IMR-90 (cell line): ENCODE results near the gene PARP11. TPM values are rescaled to one million over a fixed set of nuclear protein-coding genes. Genes with fewer than 3 reads are reported as not detected.

Source experiments
- ATAC-seq: fragments of 200-7000 bp; cut with Tn5 transposase; 2 replicates; pipeline ENCODE4 v1.9.1; 2020; ENCODE audit warnings: low read depth, mild to moderate bottlenecking, moderate library complexity
- BruUV-seq: library from RNA; stranded (reverse); fragments of 400-500 nt; replicated peaks from 2 replicates; lab custom pipeline; 2021; lab: Mats Ljungman, UMichigan
- CTCF ChIA-PET: fragments of 300-600 bp; formaldehyde crosslinking; extraction: SDS; loops from one replicate; lab custom pipeline; 2021; ENCODE audit warnings: antibody characterized with exemption; lab: Yijun Ruan, JAX
- POLR2A ChIA-PET: fragments of 300-600 bp; sonication (Branson Sonifier 250); formaldehyde crosslinking; loops from one replicate; lab custom pipeline; 2022; ENCODE audit warnings: antibody characterized with exemption; ENCODE audit not compliant: unreplicated experiment; lab: Charles Lee
- DNase-seq: peaks from one replicate; pipeline ENCODE4 v3.0.0; 2013
- H2AFZ ChIP-seq: replicated peaks from 2 replicates; pipeline ENCODE3; 2013; ENCODE audit warnings: low read length, mild to moderate bottlenecking; ENCODE audit not compliant: poor library complexity
- H2AK5ac ChIP-seq: 2 replicates; pipeline ENCODE4 v1.6.1; 2013; ENCODE audit warnings: low read depth, low read length, inconsistent platforms
- H2AK9ac ChIP-seq: replicated peaks from 2 replicates; pipeline ENCODE3; 2013; ENCODE audit warnings: mild to moderate bottlenecking, low read depth, low read length, moderate library complexity; ENCODE audit not compliant: poor library complexity
- H2BK120ac ChIP-seq: 2 replicates; pipeline ENCODE4 v1.6.1; 2013; ENCODE audit warnings: low read depth, low read length, inconsistent platforms
- H2BK15ac ChIP-seq: 3 replicates; pipeline ENCODE4 v1.6.1; 2013; ENCODE audit warnings: low read depth, low read length, inconsistent platforms
- H2BK20ac ChIP-seq: 2 replicates; pipeline ENCODE4 v1.6.1; 2013; ENCODE audit warnings: low read depth, mild to moderate bottlenecking, inconsistent platforms, low read length, moderate library complexity
- H2BK5ac ChIP-seq: 2 replicates; pipeline ENCODE4 v1.6.1; 2013; ENCODE audit warnings: mild to moderate bottlenecking, low read depth, low read length, inconsistent platforms; ENCODE audit not compliant: poor library complexity, severe bottlenecking
- H3K14ac ChIP-seq: replicated peaks from 2 replicates; pipeline ENCODE4 v1.6.1; 2013; ENCODE audit warnings: low read depth, low read length, inconsistent platforms
- H3K18ac ChIP-seq: 2 replicates; pipeline ENCODE4 v1.6.1; 2013; ENCODE audit warnings: low read depth, low read length, control low read depth
- H3K23ac ChIP-seq: 2 replicates; pipeline ENCODE4 v1.6.1; 2013; ENCODE audit warnings: low read depth, low read length, inconsistent platforms
- H3K27ac ChIP-seq: 2 replicates; pipeline ENCODE4 v1.5.1; 2013; ENCODE audit warnings: mild to moderate bottlenecking, control low read depth, low read length; ENCODE audit not compliant: insufficient read depth
- H3K27me3 ChIP-seq: 2 replicates; pipeline ENCODE4 v1.6.1; 2013; ENCODE audit warnings: low read length; ENCODE audit not compliant: control insufficient read depth, insufficient read depth
- H3K36me3 ChIP-seq: 2 replicates; pipeline ENCODE4 v1.6.1; 2013; ENCODE audit warnings: low read length, mixed read lengths; ENCODE audit not compliant: control insufficient read depth, insufficient read depth
- H3K4ac ChIP-seq: 2 replicates; pipeline ENCODE4 v1.6.1; 2013; ENCODE audit warnings: low read depth, low read length, inconsistent platforms
- H3K4me1 ChIP-seq: 2 replicates; pipeline ENCODE4 v1.6.1; 2013; ENCODE audit warnings: low read length, mixed read lengths; ENCODE audit not compliant: control insufficient read depth, insufficient read depth
- H3K4me2 ChIP-seq: 2 replicates; pipeline ENCODE4 v1.6.1; 2013; ENCODE audit warnings: low read depth, mild to moderate bottlenecking, control low read depth, low read length, moderate library complexity
- H3K4me3 ChIP-seq: 2 replicates; pipeline ENCODE4 v1.5.1; 2013; ENCODE audit warnings: low read depth, mild to moderate bottlenecking, control low read depth, low read length, moderate library complexity; ENCODE audit not compliant: insufficient read depth
- H3K56ac ChIP-seq: 2 replicates; pipeline ENCODE4 v1.6.1; 2013; ENCODE audit warnings: low read length, inconsistent platforms; ENCODE audit not compliant: insufficient read depth; ENCODE audit errors: extremely low read depth
- H3K79me1 ChIP-seq, 2 experiments: 2 replicates each; pipeline ENCODE4 v1.6.1; 2013; ENCODE audit warnings: low read length in 2 of 2, inconsistent platforms in 1 of 2, low read depth in 1 of 2
- H3K9ac ChIP-seq: 2 replicates; pipeline ENCODE4 v1.6.1; 2013; ENCODE audit warnings: low read depth, low read length, control low read depth
- H3K9me1 ChIP-seq: 2 replicates; pipeline ENCODE4 v1.6.1; 2013; ENCODE audit warnings: low read length, inconsistent platforms; ENCODE audit not compliant: insufficient read depth
- H3K9me3 ChIP-seq: 2 replicates; pipeline ENCODE4 v1.6.1; 2013; ENCODE audit warnings: low read length; ENCODE audit not compliant: control insufficient read depth, insufficient read depth
- H4K20me1 ChIP-seq: 2 replicates; pipeline ENCODE4 v1.6.1; 2013; ENCODE audit warnings: low read length, inconsistent platforms; ENCODE audit not compliant: insufficient read depth
- H4K5ac ChIP-seq: 2 replicates; pipeline ENCODE4 v1.6.1; 2013; ENCODE audit warnings: mild to moderate bottlenecking, low read depth, low read length, control low read depth
- H4K8ac ChIP-seq, 2 experiments: 2 replicates each; pipeline ENCODE4 v1.6.1; 2013; ENCODE audit warnings: low read depth in 2 of 2, low read length in 2 of 2, control low read depth in 1 of 2, inconsistent platforms in 1 of 2
- H4K91ac ChIP-seq: 2 replicates; pipeline ENCODE4 v1.6.1; 2013; ENCODE audit warnings: low read depth, low read length, inconsistent platforms; ENCODE audit not compliant: insufficient read depth
- BHLHE40 ChIP-seq: fragments of 150-350 bp; IDR thresholded peaks from 2 replicates; pipeline ENCODE4 v1.6.1; 2016; ENCODE audit warnings: mild to moderate bottlenecking, low read depth, low read length
- CEBPB ChIP-seq: IDR thresholded peaks from 2 replicates; pipeline ENCODE4 v1.6.1; 2012; ENCODE audit warnings: low read depth, low read length, improper control_type of control experiment
- CHD1 ChIP-seq: IDR thresholded peaks from 2 replicates; pipeline ENCODE4 v1.6.1; 2012; ENCODE audit warnings: low read depth, low read length, improper control_type of control experiment
- FOS ChIP-seq: fragments of 150-350 bp; IDR thresholded peaks from 2 replicates; pipeline ENCODE4 v1.6.1; 2016; ENCODE audit warnings: low read depth, low read length
- MAFK ChIP-seq: IDR thresholded peaks from 2 replicates; pipeline ENCODE4 v1.6.1; 2012; ENCODE audit warnings: low read depth, low read length, improper control_type of control experiment
- MAZ ChIP-seq: IDR thresholded peaks from 2 replicates; pipeline ENCODE4 v1.6.1; 2012; ENCODE audit warnings: low read depth, mild to moderate bottlenecking, low read length, improper control_type of control experiment, moderate library complexity, borderline replicate concordance
- MXI1 ChIP-seq: IDR thresholded peaks from 2 replicates; pipeline ENCODE4 v1.6.1; 2012; ENCODE audit warnings: low read depth, mild to moderate bottlenecking, low read length, moderate library complexity, borderline replicate concordance
- NFE2L2 ChIP-seq: fragments of 150-350 bp; IDR thresholded peaks from 2 replicates; pipeline ENCODE4 v1.6.1; 2016; ENCODE audit warnings: low read depth, mild to moderate bottlenecking, low read length
- POLR2A ChIP-seq: IDR thresholded peaks from 2 replicates; pipeline ENCODE4 v1.6.1; 2012; ENCODE audit warnings: mild to moderate bottlenecking, low read depth, low read length
- RAD21 ChIP-seq: IDR thresholded peaks from 2 replicates; pipeline ENCODE4 v1.6.1; 2012; ENCODE audit warnings: low read length, improper control_type of control experiment
- RFX5 ChIP-seq: IDR thresholded peaks from 2 replicates; pipeline ENCODE4 v1.8.0; 2012; ENCODE audit warnings: low read depth, mild to moderate bottlenecking, low read length, moderate library complexity
- SMC3 ChIP-seq: fragments of 150-350 bp; IDR thresholded peaks from 2 replicates; pipeline ENCODE4 v1.6.1; 2016; ENCODE audit warnings: low read depth, mild to moderate bottlenecking, antibody characterized with exemption, low read length, moderate library complexity
- whole genome bisulfite sequencing, 2 experiments: methylation state at CpG; one replicate each; pipeline versions ENCODE4 v1.1.5 to v1.1.7; 2013; ENCODE audit warnings: missing lambda C conversion rate in 2 of 2; ENCODE audit not compliant: insufficient read length in 1 of 2; ENCODE audit errors: extremely low coverage in 2 of 2; 5-methylcytosine and 5-hydroxymethylcytosine counted together
- dilution Hi-C: fragments of 300-500 bp; cut with HindIII; formaldehyde crosslinking; loops from one replicate; pipeline ENCODE4 v1.14.3; 2018; ENCODE audit warnings: low sequenced_read_pairs; ENCODE audit not compliant: unreplicated experiment
- in situ Hi-C: fragments of 300-500 bp; cut with MboI; formaldehyde crosslinking; loops from 3 replicates; pipeline ENCODE4 v1.14.3; 2019; ENCODE audit warnings: low sequenced_read_pairs, inconsistent platforms, mixed read lengths
- intact Hi-C: fragments of 100-400 bp; cut with micrococcal nuclease; formaldehyde crosslinking; loops from 2 replicates; pipeline ENCODE4 v1.10.0; 2022
- polyA plus RNA-seq, 3 experiments: library from polyadenylated mRNA; depleted of rRNA; stranded (reverse); fragments of >200 nt; gene quantifications; 2 replicates each; pipeline ENCODE4 v1.2.3, GENCODE V29; 2012; ENCODE audit warnings: low replicate concordance in 1 of 3
- total RNA-seq: library from RNA; depleted of rRNA; stranded (reverse); fragments of >200 nt; gene quantifications from 2 replicates; pipeline ENCODE4 v1.2.3, GENCODE V29; 2012
- TF ChIP-seq, protein P1 (sequence below): conservative IDR thresholded peaks from 2 replicates; pipeline ENCODE4 v1.5.1; 2012; ENCODE audit warnings: mild to moderate bottlenecking, low read depth, low read length, improper control_type of control experiment
- TF ChIP-seq, protein P2 (sequence below): fragments of 150-350 bp; IDR thresholded peaks from 2 replicates; pipeline ENCODE4 v1.6.1; 2016; ENCODE audit warnings: low read depth, mild to moderate bottlenecking, low read length, moderate library complexity, borderline replicate concordance

The PARP11 gene
- total and polyA plus RNA-seq, 2 of the 4 experiments (the other 2 are of a cell fraction), result 1.8 to 3.0 TPM

DNA sequence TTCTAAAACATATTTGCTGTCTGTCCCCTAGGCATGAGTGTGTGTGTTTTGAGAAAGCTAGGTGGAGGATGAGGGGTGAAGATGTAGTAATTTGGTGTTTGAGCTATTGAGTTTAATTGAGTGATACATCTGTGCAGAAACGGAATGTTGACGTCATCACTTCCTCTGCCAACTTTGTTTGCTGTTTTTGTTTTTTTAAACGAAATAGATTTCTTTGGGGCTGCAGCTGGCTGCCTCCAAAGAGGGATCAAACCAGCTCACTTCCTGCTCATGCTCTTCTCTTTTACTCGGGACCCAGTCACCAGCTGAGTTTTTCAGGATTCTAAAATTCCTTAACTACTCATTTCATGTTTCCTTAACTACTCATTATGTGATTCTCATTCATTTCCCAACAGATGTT, 100.8 kb downstream of the PARP11 start:
- dilution Hi-C loops, result no loop called here
- H2BK5ac ChIP-seq, result no peak overlapping the region
- ChIA-PET POLR2A (interaction anchor here (0.7 kb wide), 1 partner anchor 196 kb away, joined by 5 read pairs; no protein-coding TSS in a partner anchor), CTCF (interaction anchor here (0.9 to 3.5 kb wide), 2 partner anchors 105 to 472 kb away, joined by 3 to 15 read pairs; no protein-coding TSS in a partner anchor)
- no peak overlapping the region for H3K23ac ChIP-seq
- H3K4me1 ChIP-seq, result no peaks in the 10 kb centered on the region
- BruUV-seq, result no TSS peak
- ATAC-seq, result no peak
- no peaks in the 10 kb centered on the region for H3K9me1 ChIP-seq
- no peak overlapping the region for H3K27ac ChIP-seq
- no peak overlapping the region for H2BK15ac ChIP-seq
- no peaks in the 10 kb centered on the region for H3K79me1 ChIP-seq
- no peak overlapping the region for H2BK120ac ChIP-seq
- no peak overlapping the region for H2AK5ac ChIP-seq
- H4K8ac ChIP-seq, result no peak overlapping the region
- H2AFZ ChIP-seq, result no peak overlapping the region
- H3K4ac ChIP-seq, result no peak overlapping the region
- in situ Hi-C loops, result loop anchor here (10.0 kb wide), 1 partner anchor 108 kb away; no protein-coding TSS in a partner anchor
- H3K18ac ChIP-seq, result no peak overlapping the region
- no peak for TF ChIP-seq BHLHE40
- TF ChIP-seq, protein P1, sequence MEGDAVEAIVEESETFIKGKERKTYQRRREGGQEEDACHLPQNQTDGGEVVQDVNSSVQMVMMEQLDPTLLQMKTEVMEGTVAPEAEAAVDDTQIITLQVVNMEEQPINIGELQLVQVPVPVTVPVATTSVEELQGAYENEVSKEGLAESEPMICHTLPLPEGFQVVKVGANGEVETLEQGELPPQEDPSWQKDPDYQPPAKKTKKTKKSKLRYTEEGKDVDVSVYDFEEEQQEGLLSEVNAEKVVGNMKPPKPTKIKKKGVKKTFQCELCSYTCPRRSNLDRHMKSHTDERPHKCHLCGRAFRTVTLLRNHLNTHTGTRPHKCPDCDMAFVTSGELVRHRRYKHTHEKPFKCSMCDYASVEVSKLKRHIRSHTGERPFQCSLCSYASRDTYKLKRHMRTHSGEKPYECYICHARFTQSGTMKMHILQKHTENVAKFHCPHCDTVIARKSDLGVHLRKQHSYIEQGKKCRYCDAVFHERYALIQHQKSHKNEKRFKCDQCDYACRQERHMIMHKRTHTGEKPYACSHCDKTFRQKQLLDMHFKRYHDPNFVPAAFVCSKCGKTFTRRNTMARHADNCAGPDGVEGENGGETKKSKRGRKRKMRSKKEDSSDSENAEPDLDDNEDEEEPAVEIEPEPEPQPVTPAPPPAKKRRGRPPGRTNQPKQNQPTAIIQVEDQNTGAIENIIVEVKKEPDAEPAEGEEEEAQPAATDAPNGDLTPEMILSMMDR, result no peak
- no peak for TF ChIP-seq MAZ
- TF ChIP-seq FOS, result no peak
- no peak for TF ChIP-seq SMC3
- TF ChIP-seq CHD1, result no peak
- no peak for TF ChIP-seq CEBPB
- TF ChIP-seq POLR2A, result no peak
- no peak for TF ChIP-seq RAD21
- TF ChIP-seq RFX5, result no peak
- no peak for TF ChIP-seq MXI1
- no peak for TF ChIP-seq NFE2L2
- TF ChIP-seq, protein P2, sequence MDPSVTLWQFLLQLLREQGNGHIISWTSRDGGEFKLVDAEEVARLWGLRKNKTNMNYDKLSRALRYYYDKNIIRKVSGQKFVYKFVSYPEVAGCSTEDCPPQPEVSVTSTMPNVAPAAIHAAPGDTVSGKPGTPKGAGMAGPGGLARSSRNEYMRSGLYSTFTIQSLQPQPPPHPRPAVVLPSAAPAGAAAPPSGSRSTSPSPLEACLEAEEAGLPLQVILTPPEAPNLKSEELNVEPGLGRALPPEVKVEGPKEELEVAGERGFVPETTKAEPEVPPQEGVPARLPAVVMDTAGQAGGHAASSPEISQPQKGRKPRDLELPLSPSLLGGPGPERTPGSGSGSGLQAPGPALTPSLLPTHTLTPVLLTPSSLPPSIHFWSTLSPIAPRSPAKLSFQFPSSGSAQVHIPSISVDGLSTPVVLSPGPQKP, result no peak
- TF ChIP-seq MAFK, result no peak
- H3K14ac ChIP-seq, result no peak overlapping the region
- no peak overlapping the region for H4K5ac ChIP-seq
- no peak overlapping the region for H3K56ac ChIP-seq
- H4K91ac ChIP-seq, result no peak overlapping the region
- no peaks in the 10 kb centered on the region for H3K9me3 ChIP-seq
- no peak overlapping the region for H3K4me3 ChIP-seq
- no peak for DNase-seq
- H3K9ac ChIP-seq, result no peak overlapping the region
- no peak overlapping the region for H2BK20ac ChIP-seq
- H3K36me3 ChIP-seq, result no peaks in the 10 kb centered on the region
- H4K20me1 ChIP-seq, result no peaks in the 10 kb centered on the region
- intact Hi-C loops, result loop anchor here (10.0 kb wide), 1 partner anchor 638 kb away; no protein-coding TSS in a partner anchor
- peaks cover 9% of the 10 kb centered on the region for H3K27me3 ChIP-seq
- no peak overlapping the region for H3K4me2 ChIP-seq
- H2AK9ac ChIP-seq, result no peak overlapping the region
- WGBS, 2 experiments, result 12% methylated on average over 3 of the region's 4 CpGs; no CpG with 5 or more reads in 1 of the 2 experiments
